Umbilical cord (tissue), 2 donors: ENCODE measurements around the gene LIPC. TPM values are rescaled to one million over a fixed set of nuclear protein-coding genes. Genes with fewer than 3 reads are reported as not detected.

Experiments
- DNase-seq: peaks from one replicate; pipeline ENCODE4 v3.0.0-alpha.2; 2015; ENCODE audit warnings: low spot score
- total RNA-seq: library from RNA; depleted of rRNA; stranded (reverse); fragments of >200 nt; gene quantifications from one replicate; pipeline ENCODE4 v1.2.3, GENCODE V29; 2014; ENCODE audit warnings: low replicate concordance; ENCODE audit not compliant: insufficient read depth

LIPC gene
- total RNA-seq, result 2.9 TPM

GRCh38 chr15:58431221-58432149, at the start of gene LIPC:
TSS of gene LIPC (plus strand) at chr15:58431991. CDS start at chr15:58432033, 42 bp downstream.
- DNase-seq, result no peak

- DNase-seq, result no peak
These were observed 47.9 kb upstream of the LIPC start for GRCh38 chr15:58383876-58384275.

DNA sequence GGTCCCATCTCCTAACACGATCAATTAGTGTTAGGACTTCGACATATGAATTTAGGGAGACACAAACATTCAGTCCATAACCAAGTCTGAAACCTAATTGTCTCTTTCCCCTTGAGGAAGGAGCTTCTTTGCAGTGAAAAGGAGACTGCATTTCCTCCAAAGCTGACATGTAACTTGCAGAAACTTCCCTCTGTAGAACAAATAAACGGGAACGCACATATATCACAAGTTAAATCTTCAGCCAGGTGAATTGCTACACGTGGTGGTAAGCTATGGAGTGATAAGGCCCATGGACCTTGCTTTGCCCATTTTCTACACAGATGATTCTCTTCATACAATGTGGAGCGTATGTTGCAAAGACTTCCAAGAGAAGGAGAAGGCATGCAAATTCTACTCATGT, 47.1 kb upstream of the LIPC start:
- DNase-seq, result no peak

DNA sequence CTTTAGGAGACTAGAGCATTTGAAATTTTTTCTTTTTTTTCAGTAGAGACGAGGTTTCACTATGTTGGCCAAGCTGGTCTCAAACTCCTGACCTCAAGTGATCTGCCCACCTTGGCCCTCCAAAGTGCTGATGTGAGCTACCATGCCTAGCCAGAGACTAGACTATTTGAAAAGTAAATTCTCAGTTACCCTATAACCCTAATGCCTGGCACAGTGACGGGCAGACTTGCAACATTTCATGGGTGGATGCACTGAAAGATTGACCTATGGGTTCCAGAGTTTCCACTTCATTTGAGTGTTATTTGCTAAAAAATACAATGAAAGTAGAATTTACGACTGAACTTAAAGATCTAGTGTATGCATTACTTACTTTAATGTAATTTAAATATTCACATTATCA, 45.7 kb upstream of the LIPC start:
- DNase-seq, result no peak

GRCh38 chr15:58386641-58387040, 45.1 kb upstream of the LIPC start:
- no peak for DNase-seq

GRCh38 chr15:58387130-58387529, 44.7 kb upstream of the LIPC start:
- DNase-seq, result no peak

DNA sequence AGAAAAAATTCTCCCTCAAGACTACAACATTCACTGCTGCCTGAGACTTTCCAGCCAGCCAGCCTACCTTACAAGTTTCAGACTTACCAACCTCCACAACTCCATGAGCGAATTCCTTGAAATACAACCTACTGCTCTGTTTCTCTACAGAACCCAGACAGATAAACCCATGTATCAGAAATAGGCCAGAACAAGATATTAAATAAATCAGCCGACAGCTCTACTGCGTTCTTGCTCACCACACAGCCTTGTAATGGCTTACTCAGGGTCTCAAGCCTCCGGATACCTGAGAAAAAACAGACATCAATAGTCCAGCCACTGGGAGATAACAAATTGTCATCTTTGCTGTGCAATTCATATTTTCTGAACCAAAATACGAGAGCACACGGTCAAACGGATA, 43.6 kb upstream of the LIPC start:
- peak; percentile 86 for DNase-seq

DNA sequence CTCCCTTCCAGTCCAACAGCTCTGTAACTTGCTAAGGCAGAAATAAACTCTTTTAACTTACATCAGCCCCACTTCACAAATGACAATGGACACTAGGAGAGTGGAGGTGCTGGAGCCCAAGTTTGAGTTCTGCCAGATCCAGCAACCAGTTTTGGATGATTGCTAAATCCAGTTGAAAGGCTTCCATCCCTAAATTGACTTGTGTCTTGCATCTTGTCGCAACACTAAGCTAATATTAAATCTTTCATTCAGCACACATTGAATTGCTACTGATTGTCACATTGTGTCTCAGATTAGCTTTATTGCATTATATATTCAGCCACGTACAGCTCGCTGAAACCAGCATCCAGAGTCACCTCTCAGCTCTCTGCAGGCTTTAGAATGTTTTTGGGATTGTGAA, 41.7 kb upstream of the LIPC start:
- DNase-seq, result no peak

- DNase-seq, result peak; percentile 75
These were observed 41.1 kb upstream of the LIPC start for GRCh38 chr15:58390655-58391054.

DNA sequence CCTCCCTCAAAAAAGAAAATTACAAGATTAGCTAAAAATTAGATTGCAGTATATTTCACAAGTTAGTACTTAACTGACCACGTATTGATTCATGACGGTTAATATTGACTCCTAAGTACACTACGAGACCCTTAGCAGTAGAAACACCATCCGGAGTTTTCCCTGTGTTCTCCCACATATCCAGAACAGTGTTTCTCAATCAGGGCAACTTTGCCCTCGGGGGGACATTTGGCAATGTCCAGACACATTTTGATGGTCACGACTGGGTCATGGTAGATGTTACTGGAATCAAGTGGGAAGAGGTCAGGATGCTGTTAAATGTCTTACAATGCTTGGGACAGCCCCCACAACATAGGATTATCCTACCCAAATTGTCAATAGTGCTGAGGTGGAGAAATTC, 40.7 kb upstream of the LIPC start:
- no peak for DNase-seq

GRCh38 chr15:58392141-58392540, 39.6 kb upstream of the LIPC start:
- DNase-seq, result no peak

DNA sequence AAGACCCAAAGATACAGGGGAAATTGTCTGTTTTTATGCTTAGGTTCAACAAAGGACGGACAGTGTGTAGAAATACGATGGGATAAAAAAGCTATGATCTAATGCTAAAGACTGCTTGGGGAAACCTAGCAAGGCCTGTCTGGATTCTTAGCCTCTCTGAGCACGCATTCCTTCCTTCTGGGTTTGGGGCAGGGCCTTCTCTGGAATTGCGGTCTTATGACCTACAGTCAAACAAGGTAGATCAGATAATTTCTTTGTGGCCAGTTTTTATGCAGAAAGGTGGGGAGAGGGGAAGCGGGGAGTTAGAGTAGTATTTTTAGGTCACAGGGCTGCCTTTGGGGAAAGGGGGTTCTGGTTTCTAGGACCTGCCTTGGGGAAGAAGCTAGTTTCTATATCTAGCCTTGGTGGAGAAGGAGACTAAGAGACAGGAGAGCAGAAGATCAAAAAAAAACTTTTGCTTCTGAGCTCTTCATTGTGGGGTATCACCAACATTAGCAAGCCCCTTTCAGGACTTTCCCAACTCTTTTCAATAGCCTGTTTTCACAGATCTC, 39.1 kb upstream of the LIPC start:
- peak; percentile 78 for DNase-seq

DNA sequence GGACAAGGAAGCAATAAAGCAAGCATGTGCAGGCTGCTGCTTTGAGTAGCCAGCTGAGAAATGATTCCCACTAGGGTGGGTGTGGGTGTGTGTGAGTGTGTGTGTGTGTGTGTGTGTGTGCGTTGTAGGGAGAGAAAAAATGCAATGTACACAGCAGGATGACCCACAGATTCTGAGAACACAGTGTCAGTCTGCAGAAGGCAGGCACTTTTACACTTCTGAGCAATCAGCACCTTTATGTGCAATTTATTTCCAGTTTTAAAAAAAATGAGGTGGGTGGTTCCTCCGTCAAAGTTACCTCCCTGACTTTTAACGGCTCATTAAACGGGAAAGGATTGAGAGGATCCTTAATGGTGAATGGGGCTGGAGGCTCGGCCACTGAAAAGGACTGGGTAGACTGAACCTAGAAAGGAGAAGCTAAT, 38.5 kb upstream of the LIPC start:
- peak; percentile 75 for DNase-seq

GRCh38 chr15:58396181-58396580, 35.6 kb upstream of the LIPC start:
- peak; percentile 96 for DNase-seq

DNA sequence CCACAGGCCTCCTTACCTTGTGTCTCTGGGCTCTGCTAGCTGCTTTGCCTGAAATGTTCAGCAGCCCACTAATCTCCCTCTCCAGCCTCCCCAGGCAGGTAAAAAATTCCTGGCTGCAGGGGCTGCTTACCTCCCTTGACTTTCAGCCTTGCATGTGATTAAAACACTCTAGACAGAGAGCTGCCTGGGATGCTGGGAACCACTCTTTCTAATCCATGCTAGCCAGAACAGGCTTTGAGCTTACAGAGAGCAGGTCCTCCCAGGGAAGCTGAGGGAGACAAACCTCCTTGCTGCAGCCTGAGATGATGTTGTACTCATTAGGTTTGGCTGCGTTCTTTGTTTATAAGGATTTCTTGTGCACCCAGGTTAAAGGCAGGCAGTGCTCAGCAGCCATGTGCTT, 33.7 kb upstream of the LIPC start:
- DNase-seq, result peak; percentile 59

DNA sequence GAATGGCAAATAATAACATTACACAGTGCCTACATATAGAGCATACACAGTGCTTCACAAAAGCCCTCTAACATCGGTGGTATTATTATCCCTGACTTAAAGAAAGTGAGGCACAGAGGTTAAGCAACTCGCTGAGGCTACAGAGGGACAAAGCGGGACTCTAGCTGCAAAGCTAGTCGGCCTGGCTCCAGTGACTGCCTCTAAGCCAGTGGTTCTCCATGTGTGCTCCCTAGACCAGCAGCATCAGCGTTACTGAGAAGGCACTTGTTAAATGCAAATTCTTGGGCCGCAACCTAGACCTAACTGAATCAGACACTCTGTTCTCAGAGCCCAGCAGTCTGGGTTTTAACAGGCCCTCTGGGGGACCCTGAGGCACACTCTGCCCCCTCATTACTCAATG, 33.1 kb upstream of the LIPC start:
- DNase-seq, result peak; percentile 59

GRCh38 chr15:58399739-58400138, 32.1 kb upstream of the LIPC start:
- DNase-seq, result no peak

- DNase-seq, result no peak
These were observed 30.5 kb upstream of the LIPC start for GRCh38 chr15:58401276-58401675.

GRCh38 chr15:58401991-58402649, 29.7 kb upstream of the LIPC start:
- peak; percentile 97 for DNase-seq

- DNase-seq, result no peak
These were observed 28.2 kb upstream of the LIPC start for GRCh38 chr15:58403581-58403980.

DNA sequence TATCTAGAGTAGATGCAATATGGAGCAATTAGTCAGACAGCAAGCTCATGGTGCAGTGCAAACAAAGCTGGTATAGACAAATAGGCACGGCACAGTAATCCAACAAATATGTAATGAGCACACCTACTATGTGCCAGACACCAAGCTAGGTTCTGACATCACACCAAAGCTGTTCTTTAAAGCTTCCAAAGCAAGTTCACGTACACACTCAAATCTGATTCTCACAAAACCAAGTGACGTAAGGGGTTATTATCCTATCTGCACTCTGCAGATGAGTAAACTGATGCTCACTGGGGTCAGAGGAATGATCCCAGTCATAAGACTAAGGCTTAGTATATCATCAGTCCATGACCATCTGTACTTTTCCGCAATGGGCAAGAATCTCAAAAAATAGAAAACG, 27.8 kb upstream of the LIPC start:
- peak; percentile 49 for DNase-seq

DNA sequence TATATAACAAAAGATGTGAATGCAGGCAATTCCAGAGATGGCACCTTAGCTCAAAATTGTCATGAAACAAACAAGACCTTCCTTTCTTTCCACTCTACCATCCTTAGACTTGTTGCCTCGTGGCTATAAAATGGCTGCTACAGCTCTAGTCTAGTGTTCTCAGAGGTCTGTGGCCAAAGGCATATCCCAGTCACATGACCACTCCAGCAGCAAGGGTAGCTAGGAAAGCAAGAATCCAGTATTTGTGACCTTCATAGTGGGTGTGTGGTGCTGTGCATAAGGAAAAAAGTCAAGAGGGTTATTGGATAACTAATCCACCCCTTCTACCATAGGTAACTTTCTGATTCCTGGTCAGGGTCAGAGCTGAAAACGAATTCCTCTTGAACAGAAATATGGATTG, 27.1 kb upstream of the LIPC start:
- no peak for DNase-seq

GRCh38 chr15:58405865-58406264, 25.9 kb upstream of the LIPC start:
- no peak for DNase-seq
